NCI-H1105 (cell line): Measurements from ENCODE around the gene PEPD.

Experiments used
- DNase-seq: peaks from one replicate; lab custom pipeline; 2025; lab: John Stamatoyannopoulos, UW

Gene PEPD

DNA sequence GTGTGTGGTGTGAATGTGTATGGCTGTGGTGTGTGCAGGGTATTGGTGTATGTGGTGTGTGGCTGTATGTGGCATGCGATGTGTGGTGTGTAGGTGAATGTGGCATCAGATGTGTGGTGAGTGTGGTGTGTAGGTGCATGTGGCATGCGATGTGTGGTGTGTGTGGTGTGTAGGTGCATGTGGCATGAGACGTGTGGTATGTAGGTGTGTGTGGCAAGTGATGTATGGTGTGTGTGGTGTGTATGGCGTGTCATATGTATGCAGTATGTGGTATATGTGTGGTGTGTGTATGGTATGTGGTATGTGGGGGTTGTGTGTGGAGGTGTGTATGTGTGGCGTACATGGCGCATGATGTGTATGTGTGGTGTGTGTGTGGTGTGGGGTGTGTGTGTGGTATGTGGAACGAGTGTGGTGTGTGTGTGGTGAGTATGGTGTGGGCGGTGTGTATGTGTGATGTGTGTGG is 63.4 kb downstream of the PEPD start:
- DNase-seq, result no peak

DNA sequence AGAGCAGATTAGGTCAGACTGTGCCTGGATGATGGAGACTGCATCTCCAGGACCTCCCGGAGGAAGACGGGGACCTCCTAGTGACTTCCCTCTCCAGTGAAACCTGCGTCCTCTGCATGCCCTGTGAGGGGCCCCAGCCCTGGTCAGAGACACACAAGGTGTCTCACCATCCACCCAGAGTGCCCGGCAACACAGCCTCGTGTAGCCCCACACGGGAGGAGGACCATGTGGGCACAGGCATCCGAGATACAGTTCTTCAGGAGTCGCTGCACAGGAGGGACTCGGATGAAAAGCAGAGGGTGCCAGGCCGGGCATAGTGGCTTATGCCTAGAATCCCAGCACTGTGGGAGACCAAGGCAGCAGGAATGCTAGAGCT is 64.8 kb downstream of the PEPD start:
- no peak for DNase-seq

DNA sequence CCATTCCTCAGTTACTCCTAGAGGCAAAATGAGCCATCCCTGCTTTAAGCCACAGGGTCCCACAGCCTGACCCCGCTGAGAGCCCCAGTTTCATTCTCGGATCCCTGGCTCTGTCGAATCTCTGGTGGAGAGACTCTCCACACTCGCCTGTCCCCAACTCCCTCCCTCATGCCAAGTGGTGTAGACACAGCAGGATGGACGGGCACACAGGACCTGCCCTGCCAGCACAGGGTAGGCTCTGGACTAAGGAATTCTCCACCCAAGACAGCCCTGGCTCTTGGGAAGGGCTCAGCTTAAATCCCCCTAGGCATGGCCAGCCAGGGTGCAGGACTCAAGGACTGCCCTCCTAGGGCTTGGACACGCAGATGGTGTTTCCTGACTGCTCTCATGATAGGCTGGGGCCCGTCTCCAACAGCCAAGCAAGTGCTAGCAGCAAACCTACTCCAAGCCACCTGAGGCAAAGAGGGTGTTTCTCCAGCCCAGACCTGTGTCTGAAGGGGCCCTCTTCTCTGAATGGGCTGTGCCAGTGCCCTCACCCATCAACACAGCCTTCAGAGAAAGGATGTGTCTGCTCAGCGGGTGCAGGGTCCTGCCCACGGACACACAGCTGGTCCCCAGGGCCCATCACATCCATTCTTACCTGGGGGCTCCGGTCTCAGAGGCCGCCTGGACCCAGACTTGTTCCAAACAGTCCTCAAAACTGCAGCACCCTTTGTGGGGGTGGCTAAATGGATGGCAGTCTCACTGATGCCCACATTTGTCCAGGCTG is 65.3 kb downstream of the PEPD start:
- no peak for DNase-seq

DNA sequence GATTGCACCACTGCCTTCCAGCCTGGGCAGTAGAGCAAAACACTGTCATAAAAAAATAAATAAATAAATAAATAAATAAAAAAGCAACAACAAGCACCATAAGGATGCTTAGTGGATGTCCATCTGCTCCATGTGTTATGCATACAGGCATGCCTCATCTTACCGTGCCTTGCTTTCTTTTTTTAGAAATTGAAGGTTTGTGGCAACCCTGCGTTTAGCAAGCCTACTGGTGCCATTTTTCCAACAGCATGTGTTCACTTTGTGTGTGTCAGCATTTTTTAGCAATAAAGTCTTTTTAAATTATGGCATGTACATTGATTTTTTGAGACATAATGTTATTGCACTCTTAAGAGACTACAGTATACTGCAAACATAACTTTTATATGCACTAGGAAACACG is 68.3 kb downstream of the PEPD start:
- DNase-seq, result no peak

DNA sequence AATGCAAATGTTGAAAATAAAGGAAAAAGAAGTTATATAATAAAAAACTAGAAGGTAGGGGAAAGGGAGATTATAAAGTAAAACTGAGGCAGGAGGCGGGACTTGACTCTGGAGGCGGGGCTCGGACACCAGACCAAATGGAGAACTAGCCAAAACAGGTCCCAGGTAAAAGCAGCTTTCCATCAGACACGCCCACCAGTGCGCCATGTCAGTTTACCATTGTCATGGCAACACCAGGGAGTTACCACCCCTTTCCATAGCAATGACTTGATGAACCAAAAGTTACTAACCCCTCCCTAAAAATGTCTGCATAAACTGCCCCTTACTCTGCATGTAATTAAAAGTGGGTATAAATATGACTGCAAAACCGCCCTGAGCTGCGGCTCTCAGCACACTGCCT is 70.9 kb downstream of the PEPD start:
- no peak for DNase-seq

DNA sequence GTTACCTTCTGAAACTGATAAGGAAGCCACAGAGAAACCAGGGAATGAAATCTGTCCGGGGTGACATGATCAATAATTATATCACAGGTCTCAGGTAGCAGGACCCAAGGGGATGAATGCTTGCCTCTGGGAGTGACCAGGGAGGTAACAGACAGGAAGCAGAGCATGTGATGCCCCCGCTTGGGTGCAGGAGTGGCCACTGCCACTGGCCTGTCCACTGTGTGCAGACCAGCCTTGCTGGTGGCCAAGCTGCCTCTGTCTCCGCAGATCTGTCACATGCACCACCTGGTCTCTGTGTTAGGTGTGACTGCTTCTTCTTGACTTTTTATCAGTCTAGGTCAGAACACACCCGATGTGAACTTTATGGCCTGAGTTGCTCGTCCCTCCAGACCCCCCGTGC is 71.8 kb downstream of the PEPD start:
- no peak for DNase-seq

DNA sequence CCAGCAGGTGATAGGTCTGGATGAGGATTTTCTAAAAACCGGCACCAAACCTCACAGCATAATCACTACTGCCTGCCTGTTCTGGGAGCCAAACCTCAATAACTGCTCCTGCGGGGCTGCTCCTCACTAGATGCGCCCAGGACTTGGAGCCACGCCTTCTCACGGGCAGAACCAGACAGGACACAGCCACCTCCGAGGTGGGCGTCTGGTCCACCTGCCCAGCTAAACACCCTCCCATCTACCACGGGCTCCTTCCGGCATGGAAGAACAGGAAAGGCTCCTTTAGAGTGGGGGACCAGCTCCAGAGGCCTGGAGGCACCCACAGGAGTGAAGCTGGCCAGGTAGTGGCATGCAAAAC is 73.5 kb downstream of the PEPD start:
- no peak for DNase-seq

DNA sequence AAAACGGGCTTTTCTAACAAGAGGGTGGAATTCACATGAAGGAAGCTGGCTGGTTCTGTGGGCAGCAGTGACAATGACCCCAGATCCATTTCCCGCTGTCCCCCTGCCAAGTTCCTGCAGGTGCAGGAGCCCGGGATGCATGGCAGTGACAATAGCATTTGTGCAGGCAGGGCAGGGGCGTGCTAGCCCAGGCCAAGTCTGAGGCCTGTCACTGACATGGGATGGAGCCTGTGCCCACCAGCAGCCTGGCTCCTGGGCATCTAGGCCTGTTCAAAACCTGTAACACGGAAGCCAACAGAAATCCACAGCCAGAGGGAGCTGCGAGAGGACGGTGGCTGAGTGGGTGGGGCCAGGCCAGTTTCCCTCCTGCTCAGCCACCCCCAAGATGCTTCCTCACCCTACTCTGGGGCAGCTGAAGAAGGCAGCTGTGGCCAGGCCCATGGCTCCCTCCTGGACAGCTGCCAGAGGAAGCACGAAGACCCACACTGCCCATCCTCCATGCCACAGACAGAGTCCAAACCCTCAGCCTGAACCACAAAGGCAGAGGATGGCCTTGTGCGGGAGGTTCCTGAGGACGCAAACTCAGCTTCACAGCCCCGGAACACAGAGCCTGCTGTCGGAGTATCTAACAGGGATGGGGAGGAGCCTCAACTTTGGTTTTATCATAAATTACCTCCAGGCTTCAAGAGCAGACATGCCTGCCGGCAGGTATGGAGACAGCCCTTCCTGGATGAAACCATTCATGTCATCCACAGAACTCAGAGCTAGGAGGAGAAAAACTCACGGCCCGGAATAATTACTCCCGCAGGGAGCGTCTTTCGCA is 74.0 kb downstream of the PEPD start:
- no peak for DNase-seq

DNA sequence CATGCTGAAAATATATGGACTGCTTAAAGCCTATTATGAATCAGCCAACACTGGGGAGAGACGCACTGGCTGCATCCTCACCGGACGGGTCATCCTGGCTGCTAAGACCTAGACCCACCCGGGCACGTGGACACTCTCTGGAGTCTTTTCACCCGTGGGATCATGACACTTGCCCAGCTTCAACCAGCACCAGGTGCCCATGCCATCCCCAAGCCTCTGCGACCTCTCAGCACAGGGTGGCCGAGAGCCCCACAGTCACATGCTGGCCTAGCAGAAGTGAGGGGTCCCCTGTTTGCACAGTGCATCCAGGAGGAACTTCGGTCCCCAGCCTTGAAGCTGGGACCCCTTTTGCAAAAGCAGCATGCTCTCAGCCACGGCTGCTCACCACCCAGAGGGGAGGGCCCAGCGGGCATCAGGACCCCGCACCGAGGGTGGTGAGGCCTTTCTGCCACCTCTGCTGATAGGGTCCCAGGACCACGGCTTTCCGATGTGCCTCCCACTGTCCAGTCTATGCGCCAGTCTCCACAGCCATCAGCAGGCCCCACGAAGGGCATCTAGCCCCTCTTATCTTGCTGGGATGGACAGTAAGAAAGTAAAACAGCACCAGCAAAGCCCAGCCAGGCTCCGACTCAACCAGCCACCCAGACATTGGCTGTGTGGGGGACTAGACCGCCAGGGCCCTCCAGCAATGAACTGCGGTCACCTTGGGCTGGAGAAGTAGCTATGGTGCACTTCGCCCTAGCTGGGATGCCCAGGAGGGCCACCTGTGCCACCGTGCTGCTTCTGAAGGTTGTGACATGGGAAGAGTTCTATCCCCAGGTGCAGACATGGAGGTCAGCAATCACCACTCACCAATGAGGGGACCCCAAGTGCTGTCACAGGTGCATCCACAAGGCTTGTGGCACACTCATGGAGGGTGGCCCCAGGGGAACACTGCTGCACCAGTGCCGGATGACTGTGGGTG is 75.0 kb downstream of the PEPD start:
- no peak for DNase-seq

DNA sequence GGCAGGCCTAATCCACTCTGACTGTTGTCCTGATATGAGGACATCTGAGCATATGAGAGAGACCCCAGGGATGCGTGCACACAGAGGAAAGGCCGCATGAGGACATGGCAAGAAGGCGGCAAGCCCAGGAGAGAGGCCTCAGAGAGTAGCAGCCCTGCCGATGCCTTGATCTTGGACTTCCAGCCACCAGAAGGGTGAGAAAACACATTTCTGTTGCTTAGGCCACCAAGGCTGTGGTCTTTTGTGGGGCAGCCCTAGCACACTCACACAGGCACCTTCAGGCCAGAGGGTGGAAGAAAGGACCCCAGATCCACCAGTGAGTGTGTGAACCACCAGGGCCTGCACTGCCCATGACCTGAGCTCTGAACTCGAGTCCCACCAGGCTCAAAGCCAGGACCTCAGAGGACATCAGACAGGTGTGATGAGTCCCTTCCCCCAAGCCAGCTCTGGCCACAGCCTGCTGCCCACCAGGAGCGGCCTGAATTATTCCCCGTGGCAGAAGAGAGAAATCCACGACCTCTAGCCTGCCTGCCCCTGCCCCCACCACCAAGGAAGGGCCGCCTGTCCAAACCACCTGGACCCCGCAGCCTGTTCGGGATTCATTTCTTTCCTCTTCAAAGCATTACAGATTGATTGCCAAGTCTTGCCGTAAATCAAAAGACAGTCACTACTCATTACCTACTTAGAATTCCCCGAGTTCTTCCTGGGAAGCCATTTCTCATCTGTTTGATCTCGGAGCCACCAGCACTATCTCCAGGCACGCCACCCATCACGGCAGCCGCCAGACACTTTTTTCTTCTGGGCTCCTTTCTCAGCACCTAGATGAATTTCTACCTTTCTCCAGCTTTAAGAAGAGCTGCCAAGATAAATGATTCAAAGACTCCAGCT is 75.9 kb downstream of the PEPD start:
- DNase-seq, result no peak

DNA sequence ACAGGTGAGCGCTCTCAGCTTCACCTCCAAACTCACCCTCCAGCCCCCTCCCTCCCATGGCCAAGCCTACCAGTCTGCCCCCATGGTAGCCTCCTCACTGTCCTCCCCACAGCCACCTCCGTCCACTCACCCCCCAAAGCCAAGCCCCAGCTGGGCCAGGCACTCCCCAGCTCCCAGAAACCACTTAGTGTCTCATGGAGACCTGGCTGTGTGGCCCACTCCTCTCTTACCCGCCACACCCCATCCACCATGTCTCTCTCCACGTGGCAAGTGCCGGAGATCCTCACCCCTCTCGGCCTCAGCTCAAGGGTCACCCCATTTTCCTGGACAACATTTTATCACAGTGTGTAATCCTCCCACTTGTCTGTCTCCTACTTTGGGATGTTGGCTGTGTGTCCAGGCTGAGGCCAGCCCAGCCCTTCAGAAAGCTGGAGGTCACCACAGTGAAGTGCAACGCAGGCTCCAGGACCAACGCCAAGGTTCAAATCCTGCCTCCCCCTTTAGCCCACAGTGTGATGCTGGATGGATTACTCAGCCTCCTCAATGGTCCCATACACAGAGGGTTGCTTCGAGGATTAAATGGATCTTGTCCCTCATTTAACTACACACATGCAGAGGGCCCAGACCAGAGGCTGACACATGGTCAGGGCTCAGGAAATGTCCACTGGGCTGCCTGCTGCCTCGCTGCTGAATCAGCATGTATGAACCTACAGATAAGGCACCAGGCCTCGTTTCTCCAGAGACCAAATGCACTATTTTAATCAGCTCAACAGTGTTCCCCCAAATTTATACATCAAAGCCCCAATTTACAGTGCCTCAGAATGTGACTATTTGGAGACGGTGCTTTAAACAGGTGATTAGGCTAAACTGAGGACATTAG is 76.8 kb downstream of the PEPD start:
- no peak for DNase-seq

DNA sequence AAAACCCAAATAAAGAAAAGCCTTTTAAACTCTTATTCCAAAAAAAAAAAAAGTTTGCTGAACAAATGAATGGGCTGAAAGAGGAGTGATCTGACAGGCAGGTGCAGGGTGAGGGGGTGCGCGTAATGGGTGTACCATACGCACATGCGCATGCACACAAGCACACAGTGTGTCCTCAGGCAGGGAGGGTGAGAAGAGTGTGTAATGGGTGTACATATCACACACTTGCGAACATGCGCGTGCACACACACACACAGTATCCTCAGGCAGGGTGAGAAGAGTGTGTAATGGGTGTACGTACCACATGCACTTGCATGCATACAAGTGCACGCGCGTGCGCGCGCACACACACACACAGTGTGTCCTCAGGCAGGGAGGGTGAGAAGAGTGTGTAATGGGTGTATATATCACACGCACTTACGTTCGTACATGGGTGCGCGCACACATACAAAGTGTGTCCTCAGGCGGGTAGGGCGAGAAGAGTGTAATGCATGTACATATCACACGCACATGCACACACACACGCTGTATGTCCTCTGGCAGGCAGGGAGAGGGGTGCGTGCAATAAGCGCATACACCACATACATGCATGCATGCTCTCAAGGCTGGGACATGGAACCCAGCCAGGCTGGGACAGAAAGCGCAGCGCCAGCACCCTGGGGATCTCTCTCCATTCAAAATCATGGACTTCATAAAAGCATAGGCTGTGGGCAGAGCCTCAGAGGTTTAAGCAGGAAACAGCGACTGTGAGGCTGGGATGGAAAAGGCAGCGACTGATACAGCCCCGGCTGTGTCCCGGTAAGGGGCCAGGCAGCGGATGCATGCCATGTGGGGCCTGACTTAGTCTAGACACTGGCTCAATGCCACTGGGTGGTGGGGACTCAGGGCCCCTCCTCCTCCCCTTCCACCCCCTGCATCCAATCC is 77.7 kb downstream of the PEPD start:
- DNase-seq, result no peak

DNA sequence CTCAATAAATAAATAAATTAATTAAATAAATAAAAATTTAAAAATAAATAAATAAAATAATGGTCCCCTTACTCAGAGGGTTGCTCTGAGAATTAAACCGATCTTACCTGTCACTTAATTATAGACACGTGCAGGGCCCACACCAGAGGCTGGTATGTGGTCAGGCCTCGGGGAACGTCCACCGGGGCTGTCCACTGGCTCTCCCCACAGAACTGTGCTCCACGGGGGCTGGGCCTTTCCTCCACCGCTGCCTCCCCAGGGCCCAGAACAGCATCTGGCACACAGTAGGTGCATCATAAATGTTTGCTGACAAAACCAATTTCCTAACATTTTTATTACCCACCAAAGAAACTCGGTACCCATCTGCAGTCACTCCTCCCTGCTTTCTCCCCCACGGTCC is 78.9 kb downstream of the PEPD start:
- no peak for DNase-seq

DNA sequence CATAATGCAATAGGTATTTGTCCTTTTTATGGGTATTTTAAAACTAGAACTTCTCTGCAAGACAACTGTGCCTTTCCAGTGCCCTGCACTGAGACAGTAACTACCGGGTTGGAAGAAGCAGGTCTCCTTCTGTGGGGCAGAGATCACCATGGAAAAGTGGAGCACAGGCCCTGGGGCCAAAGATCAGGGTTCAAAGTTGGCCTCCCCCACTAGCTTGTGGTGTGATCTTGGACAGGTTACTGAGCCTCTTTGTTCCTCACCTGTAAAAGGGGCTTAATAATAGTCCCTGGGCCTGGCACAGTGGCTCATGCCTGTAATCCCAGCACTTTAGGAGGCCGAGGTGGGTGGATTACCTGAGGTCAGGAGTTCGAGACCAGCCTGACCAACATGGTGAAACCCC is 79.8 kb downstream of the PEPD start:
- DNase-seq, result no peak

DNA sequence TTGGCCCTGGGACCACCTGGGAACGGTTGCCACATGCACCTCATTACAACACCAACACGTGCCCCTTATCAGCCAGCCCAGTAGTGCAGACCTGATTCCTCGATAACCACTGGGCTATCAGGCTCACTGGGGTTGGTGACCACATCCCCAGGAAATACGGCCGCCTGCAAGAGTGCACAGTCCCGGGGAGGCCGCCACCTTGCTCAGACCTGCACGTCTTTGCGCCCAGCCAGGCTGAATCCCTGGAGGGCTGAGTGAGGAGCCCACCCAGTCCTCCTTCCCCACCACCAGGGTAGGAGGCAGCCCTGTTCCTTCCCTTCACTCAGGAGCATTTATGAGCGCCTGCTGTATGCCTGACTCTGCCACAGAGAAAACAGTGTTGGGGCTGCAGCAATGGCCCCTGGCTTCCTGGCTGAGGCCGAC is 80.3 kb downstream of the PEPD start:
- no peak for DNase-seq

DNA sequence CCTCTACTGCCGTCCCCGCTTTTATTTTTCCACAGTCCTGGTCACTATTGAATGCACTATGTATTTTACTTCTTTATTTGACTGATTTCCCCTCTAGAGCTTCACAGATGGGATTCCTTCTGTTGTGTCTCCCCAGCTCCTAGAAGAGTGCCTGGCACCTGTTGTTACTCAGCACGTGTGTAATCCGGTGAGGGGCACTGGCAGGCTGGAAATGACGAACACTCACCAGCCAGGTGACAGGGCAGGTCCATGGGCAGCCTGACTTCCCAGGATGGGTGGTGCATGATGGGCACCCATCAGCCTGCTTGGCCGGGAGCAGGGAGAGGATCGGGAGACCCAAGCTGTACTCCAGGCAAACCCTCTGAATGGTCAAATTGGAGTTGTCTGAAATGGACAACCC is 80.9 kb downstream of the PEPD start:
- DNase-seq, result no peak

DNA sequence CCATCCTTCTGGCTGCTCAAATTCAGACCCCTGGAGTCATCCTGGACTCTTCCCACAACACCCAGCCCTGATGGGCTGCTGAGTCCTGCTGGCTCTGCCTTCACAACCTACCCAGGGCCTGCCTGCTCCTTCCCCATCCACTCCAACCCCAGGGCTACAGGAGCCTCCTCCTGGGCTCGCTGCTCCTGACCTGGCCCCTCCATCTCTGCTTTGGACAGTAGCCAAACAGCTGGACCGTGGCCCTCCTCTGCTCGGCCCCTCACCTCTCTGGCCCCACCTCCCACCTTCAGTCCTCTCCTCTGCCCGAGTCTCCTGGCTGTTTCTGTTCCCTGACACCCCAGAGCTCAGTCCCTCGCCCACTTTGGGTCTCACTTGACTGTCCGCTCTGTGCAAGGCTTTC is 81.3 kb downstream of the PEPD start:
- DNase-seq, result no peak

DNA sequence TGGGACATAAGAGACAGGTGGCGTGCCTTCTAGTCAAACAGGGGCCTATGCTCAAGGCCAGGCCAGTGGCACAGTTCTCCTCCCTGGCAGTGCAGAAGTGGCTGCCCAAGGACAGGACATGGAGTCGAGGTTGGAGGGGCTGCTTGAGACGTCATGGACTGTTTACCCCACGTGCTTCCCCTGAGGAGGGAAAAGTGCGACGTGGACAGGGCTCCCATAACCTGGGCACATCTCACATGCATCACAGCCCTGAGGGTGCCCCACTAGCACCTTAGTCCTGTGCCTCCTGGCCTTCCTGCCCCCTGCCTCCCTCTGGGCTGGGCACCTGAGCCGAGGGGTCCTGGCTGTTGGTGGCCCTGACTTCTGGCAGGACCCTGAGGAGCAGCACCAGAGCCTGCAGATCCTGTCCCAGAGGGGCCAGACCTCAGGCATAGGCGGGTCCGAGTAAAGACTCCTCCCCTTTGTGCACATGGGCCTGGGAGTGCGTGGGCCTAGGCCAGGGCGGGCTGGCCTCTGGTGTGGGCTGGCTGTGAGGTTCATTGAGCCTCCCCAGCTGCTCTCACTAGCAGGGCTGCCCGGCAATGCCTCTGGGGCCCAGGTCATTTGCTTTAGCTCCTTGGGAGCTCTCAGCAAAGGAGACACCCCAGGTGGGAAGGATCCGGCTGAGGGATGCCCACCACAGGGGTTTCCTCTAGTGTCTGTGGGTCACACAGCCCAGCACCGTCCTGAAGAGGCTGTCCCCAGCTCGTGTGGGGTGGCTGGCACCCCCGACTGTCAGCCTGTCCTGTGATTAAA is 82.4 kb downstream of the PEPD start:
- no peak for DNase-seq
